Measurements from ENCODE around the gene MORC3.
"Not testable (repeated sequence)": the region's sequence is repeated elsewhere in the genome, so short reads cannot be mapped to it uniquely, and the experiment has no call there.

MORC3 gene

GRCh38 chr21:36384885-36385232, 64.9 kb downstream of the MORC3 start:
- H3K4me3 ChIP-seq: peak overlapping the region; percentile 92
- TF ChIP-seq Cebpa-rat (IDR thresholded peaks at IDR 0.05): no peak
- no peaks in the 10 kb centered on the region for H3K27me3 ChIP-seq
- no peak overlapping the region for H3K9ac ChIP-seq
- H4K20me1 ChIP-seq: no peaks in the 10 kb centered on the region
- H3K4me2 ChIP-seq: peak overlapping the region; percentile 93; the same call in 1 of the 2 replicates
- peaks cover 17% of the 10 kb centered on the region for H3K4me1 ChIP-seq
- H3K9me3 ChIP-seq: no peaks in the 10 kb centered on the region; the same call in 1 of the 2 replicates
- H3K27ac ChIP-seq: no peak overlapping the region
- peaks cover 29% of the 10 kb centered on the region for H3K36me3 ChIP-seq

GRCh38 chr21:36385233-36386030, 65.4 kb downstream of the MORC3 start, which contains the start of gene CHAF1B:
TSS of gene CHAF1B (plus strand) at chr21:36385392. CDS start at chr21:36386137, 745 bp downstream.
- Histone ChIP-seq H3K4me2 (peak within 1 kb of the TSS; percentile 93), H3K27ac (peak within 1 kb of the TSS; percentile 87), H3K4me1 (peaks cover 12% of the 10 kb centered on the region), H3K9me3 (peaks cover 2% of the 10 kb centered on the region; the same call in 1 of the 2 replicates), H4K20me1 (no peaks in the 10 kb centered on the region), H3K27me3 (no peaks in the 10 kb centered on the region), H3K4me3 (peak within 1 kb of the TSS; percentile 92), H3K9ac (peak within 1 kb of the TSS; percentile 92), H3K36me3 (peaks cover 35% of the 10 kb centered on the region)
- TF ChIP-seq Cebpa-rat (IDR thresholded peaks at IDR 0.05): no peak

GRCh38 chr21:36386031-36386642, 66.1 kb downstream of the MORC3 start:
- Histone ChIP-seq H4K20me1 (no peaks in the 10 kb centered on the region), H3K4me1 (peaks cover 12% of the 10 kb centered on the region), H3K27me3 (no peaks in the 10 kb centered on the region), H3K9me3 (peaks cover 9% of the 10 kb centered on the region; the same call in 1 of the 2 replicates), H3K4me2 (peak overlapping the region; percentile 93), H3K9ac (peak overlapping the region; percentile 92; the same call in 1 of the 2 replicates), H3K4me3 (peak overlapping the region; percentile 92), H3K36me3 (peaks cover 42% of the 10 kb centered on the region), H3K27ac (peak overlapping the region; percentile 87; the same call in 1 of the 2 replicates)
- TF ChIP-seq Cebpa-rat (IDR thresholded peaks at IDR 0.05): no peak

GRCh38 chr21:36388096-36388495, 68.1 kb downstream of the MORC3 start:
- no peak overlapping the region for H3K4me3 ChIP-seq
- peaks cover 61% of the 10 kb centered on the region for H3K36me3 ChIP-seq
- no peak overlapping the region for H3K4me2 ChIP-seq
- no peak overlapping the region for H3K27ac ChIP-seq
- no peak for TF ChIP-seq Cebpa-rat (IDR thresholded peaks at IDR 0.05)
- peaks cover 28% of the 10 kb centered on the region for H3K9me3 ChIP-seq
- no peaks in the 10 kb centered on the region for H3K27me3 ChIP-seq
- peaks cover 12% of the 10 kb centered on the region for H3K4me1 ChIP-seq
- no peak overlapping the region for H3K9ac ChIP-seq
- H4K20me1 ChIP-seq: no peaks in the 10 kb centered on the region

GRCh38 chr21:36388835-36389234, 68.8 kb downstream of the MORC3 start:
- TF ChIP-seq Cebpa-rat (IDR thresholded peaks at IDR 0.05): no peak
- peaks cover 67% of the 10 kb centered on the region for H3K36me3 ChIP-seq
- peaks cover 29% of the 10 kb centered on the region for H3K9me3 ChIP-seq
- H3K27ac ChIP-seq: no peak overlapping the region
- H3K4me3 ChIP-seq: no peak overlapping the region
- no peak overlapping the region for H3K9ac ChIP-seq
- H3K4me1 ChIP-seq: peaks cover 12% of the 10 kb centered on the region
- no peaks in the 10 kb centered on the region for H4K20me1 ChIP-seq
- no peak overlapping the region for H3K4me2 ChIP-seq
- H3K27me3 ChIP-seq: no peaks in the 10 kb centered on the region

- H3K36me3 ChIP-seq: peaks cover 95% of the 10 kb centered on the region
- not testable (repeated sequence) for H3K4me3 ChIP-seq, H3K4me1 ChIP-seq, H3K27me3 ChIP-seq, H3K9ac ChIP-seq, H4K20me1 ChIP-seq, H3K27ac ChIP-seq, H3K4me2 ChIP-seq
- H3K9me3 ChIP-seq: peaks cover 29% of the 10 kb centered on the region
Observed at GRCh38 chr21:36391649-36392048, 71.7 kb downstream of the MORC3 start.

- Histone ChIP-seq H3K27ac (no peak overlapping the region), H3K27me3 (no peaks in the 10 kb centered on the region), H3K4me3 (no peak overlapping the region), H4K20me1 (no peaks in the 10 kb centered on the region), H3K4me1 (no peaks in the 10 kb centered on the region), H3K9ac (no peak overlapping the region), H3K9me3 (peaks cover 26% of the 10 kb centered on the region), H3K36me3 (peaks cover 96% of the 10 kb centered on the region), H3K4me2 (no peak overlapping the region)
- TF ChIP-seq Cebpa-rat (IDR thresholded peaks at IDR 0.05): no peak
Observed at GRCh38 chr21:36395353-36396111, 75.5 kb downstream of the MORC3 start.

- no peak for TF ChIP-seq Cebpa-rat (IDR thresholded peaks at IDR 0.05)
- H3K4me3 ChIP-seq: no peak overlapping the region
- peaks cover 18% of the 10 kb centered on the region for H3K9me3 ChIP-seq
- H3K4me1 ChIP-seq: no peaks in the 10 kb centered on the region
- H3K4me2 ChIP-seq: no peak overlapping the region
- peaks cover 93% of the 10 kb centered on the region for H3K36me3 ChIP-seq
- H3K27me3 ChIP-seq: no peaks in the 10 kb centered on the region
- no peak overlapping the region for H3K9ac ChIP-seq
- no peaks in the 10 kb centered on the region for H4K20me1 ChIP-seq
- H3K27ac ChIP-seq: no peak overlapping the region
Observed at GRCh38 chr21:36396325-36396724, 76.3 kb downstream of the MORC3 start.

- peaks cover 12% of the 10 kb centered on the region for H3K9me3 ChIP-seq
- no peak for TF ChIP-seq Cebpa-rat (IDR thresholded peaks at IDR 0.05)
Observed at GRCh38 chr21:36396971-36397370, 77.0 kb downstream of the MORC3 start.

More at GRCh38 chr21:36396971-36397370, 77.0 kb downstream of the MORC3 start:
- H3K4me3 ChIP-seq: no peak overlapping the region
- H4K20me1 ChIP-seq: no peaks in the 10 kb centered on the region
- peaks cover 91% of the 10 kb centered on the region for H3K36me3 ChIP-seq
- H3K4me1 ChIP-seq: no peaks in the 10 kb centered on the region
- H3K27me3 ChIP-seq: no peaks in the 10 kb centered on the region
- H3K4me2 ChIP-seq: no peak overlapping the region
- H3K27ac ChIP-seq: no peak overlapping the region
- H3K9ac ChIP-seq: no peak overlapping the region

All from BLaER1 (cell line).